AG04449 (cell line): ENCODE results near the gene SYTL1.

Experiments
- CTCF ChIA-PET: fragments of 350-600 bp; formaldehyde crosslinking; extraction: SDS; loops from one replicate; lab custom pipeline; 2021; ENCODE audit warnings: antibody characterized with exemption; lab: Yijun Ruan, JAX
- POLR2A ChIA-PET: fragments of 400-600, 350-600 bp; formaldehyde crosslinking; extraction: SDS; loops from one replicate; lab custom pipeline; 2020; ENCODE audit warnings: antibody characterized with exemption, inconsistent platforms; lab: Yijun Ruan, JAX
- DNase-seq: peaks from one replicate; pipeline ENCODE4 v3.0.0-alpha.2; 2010; ENCODE audit warnings: low read depth, low spot score
- H3K4me3 ChIP-seq: 2 replicates; pipeline ENCODE4 v1.5.1; 2011; ENCODE audit warnings: low read depth, mild to moderate bottlenecking, control low read depth, low read length
- CTCF ChIP-seq: IDR thresholded peaks from one replicate; pipeline ENCODE4 v1.5.1; 2011; ENCODE audit warnings: mild to moderate bottlenecking, moderate library complexity, low read length, control low read depth, inconsistent platforms; ENCODE audit not compliant: insufficient read depth; ENCODE audit errors: missing control alignments

SYTL1 gene

GRCh38 chr1:27322569-27323240, 19.1 kb upstream of the SYTL1 start:
- DNase-seq, result no peak
- ChIA-PET POLR2A (interaction anchor here (0.9 to 1.1 kb wide), 2 partner anchors 10 to 43 kb away, joined by 3 to 4 read pairs; no protein-coding TSS in a partner anchor), CTCF (interaction anchor here (0.9 to 7.0 kb wide), 9 partner anchors 10 to 65 kb away, joined by 4 to 84 read pairs (median 4); partner anchors contain the start of gene MAP3K6)
- peak overlapping the region; percentile 100 for H3K4me3 ChIP-seq
- TF ChIP-seq CTCF, result no peak

- CTCF ChIA-PET, result interaction anchor here (2.3 to 7.0 kb wide), 5 partner anchors 8 to 70 kb away, joined by 8 to 84 read pairs (median 29); no protein-coding TSS in a partner anchor
- H3K4me3 ChIP-seq, result no peak overlapping the region
- DNase-seq, result no peak
- POLR2A ChIA-PET, result interaction anchor here (0.7 kb wide), 1 partner anchor 26 kb away, joined by 3 read pairs; no protein-coding TSS in a partner anchor
- no peak for TF ChIP-seq CTCF
Measured at GRCh38 chr1:27325286-27325685, 16.5 kb upstream of the SYTL1 start.

GRCh38 chr1:27327964-27328363, 13.9 kb upstream of the SYTL1 start:
- CTCF ChIA-PET, result interaction anchor here (0.9 to 7.0 kb wide), 8 partner anchors 8 to 225 kb away, joined by 3 to 84 read pairs (median 12); no protein-coding TSS in a partner anchor
- H3K4me3 ChIP-seq, result no peak overlapping the region
- no peak for TF ChIP-seq CTCF
- POLR2A ChIA-PET, result no interaction called here
- DNase-seq, result no peak

- POLR2A ChIA-PET, result no interaction called here
- no peak for TF ChIP-seq CTCF
- no peak for DNase-seq
- CTCF ChIA-PET, result interaction anchor here (1.0 to 3.0 kb wide), 4 partner anchors 27 to 61 kb away, joined by 3 to 16 read pairs (median 7); partner anchors contain the start of gene GPR3
- no peak overlapping the region for H3K4me3 ChIP-seq
Measured at GRCh38 chr1:27330786-27331185, 11.0 kb upstream of the SYTL1 start.

- CTCF ChIA-PET, result interaction anchor here (2.4 to 6.4 kb wide), 9 partner anchors 8 to 275 kb away, joined by 8 to 89 read pairs (median 27); partner anchors contain the start of genes AHDC1, GPR3, MAP3K6 and SYTL1
- TF ChIP-seq CTCF, result no peak
- no peak for DNase-seq
- POLR2A ChIA-PET, result no interaction called here
- no peak overlapping the region for H3K4me3 ChIP-seq
Measured at GRCh38 chr1:27331426-27331825, 10.4 kb upstream of the SYTL1 start.

- ChIA-PET POLR2A (interaction anchor here (1.2 to 1.7 kb wide), 3 partner anchors 9 to 17 kb away, joined by 3 to 6 read pairs (median 3); no protein-coding TSS in a partner anchor), CTCF (interaction anchor here (0.9 to 6.4 kb wide), 23 partner anchors 8 to 289 kb away, joined by 3 to 89 read pairs (median 12); partner anchors contain the start of genes AHDC1, GPR3, MAP3K6 and SYTL1)
- no peak overlapping the region for H3K4me3 ChIP-seq
- DNase-seq, result no peak
- no peak for TF ChIP-seq CTCF
Measured at GRCh38 chr1:27331922-27332321, 9.9 kb upstream of the SYTL1 start.
